ENCODE measurements around the gene SCN4B. TPM values are rescaled to one million over a fixed set of nuclear protein-coding genes. Genes with fewer than 3 reads are reported as not detected.

The SCN4B gene
- total RNA-seq, 1 experiment from 2014 or later = 1.6 TPM

DNA sequence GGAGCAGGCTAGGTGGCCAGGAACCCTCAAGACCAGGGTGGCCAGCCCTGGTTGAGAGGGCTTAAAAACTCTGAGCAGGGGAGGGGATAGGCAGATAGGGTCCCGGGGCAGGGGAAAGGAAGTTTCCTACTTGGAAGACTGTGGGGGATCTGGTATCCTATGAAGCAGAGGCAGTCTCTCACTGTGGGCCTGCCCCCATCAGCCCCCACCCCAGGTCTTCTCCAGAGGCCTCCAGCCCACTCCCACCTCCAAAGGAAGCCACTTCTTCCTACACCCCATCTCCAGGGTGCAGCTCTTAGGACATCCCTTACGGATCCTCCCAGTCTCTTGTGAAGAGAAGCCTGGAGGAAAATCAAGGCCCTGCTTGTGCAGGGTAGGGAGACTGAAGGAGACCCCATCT is 16.3 kb downstream of the SCN4B start:
- TF ChIP-seq, protein P1, sequence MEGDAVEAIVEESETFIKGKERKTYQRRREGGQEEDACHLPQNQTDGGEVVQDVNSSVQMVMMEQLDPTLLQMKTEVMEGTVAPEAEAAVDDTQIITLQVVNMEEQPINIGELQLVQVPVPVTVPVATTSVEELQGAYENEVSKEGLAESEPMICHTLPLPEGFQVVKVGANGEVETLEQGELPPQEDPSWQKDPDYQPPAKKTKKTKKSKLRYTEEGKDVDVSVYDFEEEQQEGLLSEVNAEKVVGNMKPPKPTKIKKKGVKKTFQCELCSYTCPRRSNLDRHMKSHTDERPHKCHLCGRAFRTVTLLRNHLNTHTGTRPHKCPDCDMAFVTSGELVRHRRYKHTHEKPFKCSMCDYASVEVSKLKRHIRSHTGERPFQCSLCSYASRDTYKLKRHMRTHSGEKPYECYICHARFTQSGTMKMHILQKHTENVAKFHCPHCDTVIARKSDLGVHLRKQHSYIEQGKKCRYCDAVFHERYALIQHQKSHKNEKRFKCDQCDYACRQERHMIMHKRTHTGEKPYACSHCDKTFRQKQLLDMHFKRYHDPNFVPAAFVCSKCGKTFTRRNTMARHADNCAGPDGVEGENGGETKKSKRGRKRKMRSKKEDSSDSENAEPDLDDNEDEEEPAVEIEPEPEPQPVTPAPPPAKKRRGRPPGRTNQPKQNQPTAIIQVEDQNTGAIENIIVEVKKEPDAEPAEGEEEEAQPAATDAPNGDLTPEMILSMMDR (conservative IDR thresholded peaks at IDR 0.05) = no peak
- WGBS (ENCODE audit: extremely low coverage, insufficient read length, low lambda C conversion rate) = no CpG with 5 or more reads among the region's 2 CpGs

More for the DNA sequence above, 16.3 kb downstream of the SCN4B start:
- H3K14ac ChIP-seq (ENCODE audit: insufficient read depth, low read length) = no peak overlapping the region
- H3K4ac ChIP-seq (ENCODE audit: low read depth, low read length) = no peak overlapping the region
- no peak overlapping the region for H2AFZ ChIP-seq (ENCODE audit: low read length)
- H3K9me3 ChIP-seq (ENCODE audit: control insufficient read depth, low read depth, low read length) = no peaks in the 10 kb centered on the region
- H4K20me1 ChIP-seq (ENCODE audit: control insufficient read depth, insufficient read depth, insufficient read length) = no peaks in the 10 kb centered on the region
- H4K5ac ChIP-seq (ENCODE audit: insufficient read length, low read depth, low read length) = no peak overlapping the region
- Mint-ChIP-seq H3K4me1 (peaks cover 5 to 6% of the 10 kb centered on the region in 2 experiments), H3K27me3 (ENCODE audit: low read depth) (peaks cover 46% of the 10 kb centered on the region), H3K27ac (no peak overlapping the region; a peak in 1 of 7 replicates), H3K9me3 (no peaks in the 10 kb centered on the region), H3K4me3 (no peak overlapping the region), H3K36me3 (ENCODE audit: insufficient read depth in 1 of 3, low read depth in 3 of 3) (no peaks in the 10 kb centered on the region)
- no peak overlapping the region for H4K91ac ChIP-seq (ENCODE audit: insufficient read length, low read depth, low read length)
- no peak overlapping the region for H2BK120ac ChIP-seq (ENCODE audit: low read depth, low read length, poor library complexity, severe bottlenecking)
- H3K27me3 ChIP-seq (ENCODE audit: insufficient read depth, low read length) = no peaks in the 10 kb centered on the region
- H4K8ac ChIP-seq (replicated peaks; ENCODE audit: insufficient read length, low read depth, low read length) = no peak overlapping the region
- H3K79me2 ChIP-seq (ENCODE audit: insufficient read depth, low read length) = no peaks in the 10 kb centered on the region
- H2BK20ac ChIP-seq (ENCODE audit: low read depth, low read length, poor library complexity, severe bottlenecking) = no peak overlapping the region
- no peaks in the 10 kb centered on the region for H3K79me1 ChIP-seq (ENCODE audit: insufficient read depth, low read depth, low read length, poor library complexity, severe bottlenecking)
- DNase-seq = no peak
- no peak overlapping the region for H3K27ac ChIP-seq (ENCODE audit: insufficient read length, low read depth, low read length)
- no peak overlapping the region for H3K9ac ChIP-seq (ENCODE audit: extremely low read depth, insufficient read length, low read length)
- no peak overlapping the region for H3K56ac ChIP-seq (ENCODE audit: insufficient read length, low read depth, low read length)
- no peak overlapping the region for H3K18ac ChIP-seq (ENCODE audit: insufficient read length, low read depth, low read length)
- no peak overlapping the region for H2BK15ac ChIP-seq (ENCODE audit: low read depth, low read length)
- no peak overlapping the region for H3K4me2 ChIP-seq (ENCODE audit: insufficient read depth, insufficient read length, low read length)
- H3K23me2 ChIP-seq (ENCODE audit: insufficient read length, low read depth, low read length, poor library complexity, severe bottlenecking) = no peaks in the 10 kb centered on the region
- H3K23ac ChIP-seq (ENCODE audit: insufficient read length, low read depth, low read length) = no peak overlapping the region
- H3K4me1 ChIP-seq (ENCODE audit: insufficient read depth, low read length) = no peaks in the 10 kb centered on the region
- H2BK5ac ChIP-seq (ENCODE audit: insufficient read length, low read length) = no peak overlapping the region
- no peak overlapping the region for H2AK5ac ChIP-seq (ENCODE audit: insufficient read length, low read length)
- H3T11ph ChIP-seq (ENCODE audit: low read length) = no peak overlapping the region
- no peak overlapping the region for H2BK12ac ChIP-seq (ENCODE audit: insufficient read length, low read depth, low read length)
